Activated CD4-positive, alpha-beta T cell treated with anti-CD3 and anti-CD28 coated beads, Interleukin-2, amount 50 U/mL, for 4 hours (primary cell): ENCODE results near the gene SH2D3A.
"Not testable (repeated sequence)": the region's sequence is repeated elsewhere in the genome, so short reads cannot be mapped to it uniquely, and the experiment has no call there.

Experiments used
- DNase-seq, 2 experiments: peaks; one replicate each; pipeline ENCODE4 v3.0.0-alpha.2; 2020

SH2D3A gene

DNA sequence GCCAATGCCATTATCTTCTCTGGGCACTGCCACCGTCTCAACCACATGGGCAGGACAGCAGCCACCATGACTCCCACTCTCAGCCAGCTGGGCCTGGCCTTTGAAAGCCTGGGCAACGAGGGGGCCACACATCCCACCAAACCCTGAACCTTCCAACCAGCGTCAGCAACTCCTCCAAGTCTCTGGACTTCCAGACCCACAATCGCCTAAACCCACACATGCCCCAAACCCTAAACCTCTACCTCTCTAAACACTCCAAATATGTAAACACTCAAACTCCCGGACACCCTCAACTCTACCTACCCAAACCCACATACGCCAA is 47.7 kb downstream of the SH2D3A start:
- DNase-seq = no peak

GRCh38 chr19:6718741-6719539 is 48.3 kb downstream of the SH2D3A start:
- DNase-seq = no peak

- DNase-seq = no peak
Observed at GRCh38 chr19:6718111-6718740, 49.0 kb downstream of the SH2D3A start.

GRCh38 chr19:6717441-6717971 is 49.7 kb downstream of the SH2D3A start:
- DNase-seq = no peak

GRCh38 chr19:6717036-6717435 is 50.2 kb downstream of the SH2D3A start:
- no peak for DNase-seq

GRCh38 chr19:6716610-6716970 is 50.6 kb downstream of the SH2D3A start:
- no peak for DNase-seq

DNA sequence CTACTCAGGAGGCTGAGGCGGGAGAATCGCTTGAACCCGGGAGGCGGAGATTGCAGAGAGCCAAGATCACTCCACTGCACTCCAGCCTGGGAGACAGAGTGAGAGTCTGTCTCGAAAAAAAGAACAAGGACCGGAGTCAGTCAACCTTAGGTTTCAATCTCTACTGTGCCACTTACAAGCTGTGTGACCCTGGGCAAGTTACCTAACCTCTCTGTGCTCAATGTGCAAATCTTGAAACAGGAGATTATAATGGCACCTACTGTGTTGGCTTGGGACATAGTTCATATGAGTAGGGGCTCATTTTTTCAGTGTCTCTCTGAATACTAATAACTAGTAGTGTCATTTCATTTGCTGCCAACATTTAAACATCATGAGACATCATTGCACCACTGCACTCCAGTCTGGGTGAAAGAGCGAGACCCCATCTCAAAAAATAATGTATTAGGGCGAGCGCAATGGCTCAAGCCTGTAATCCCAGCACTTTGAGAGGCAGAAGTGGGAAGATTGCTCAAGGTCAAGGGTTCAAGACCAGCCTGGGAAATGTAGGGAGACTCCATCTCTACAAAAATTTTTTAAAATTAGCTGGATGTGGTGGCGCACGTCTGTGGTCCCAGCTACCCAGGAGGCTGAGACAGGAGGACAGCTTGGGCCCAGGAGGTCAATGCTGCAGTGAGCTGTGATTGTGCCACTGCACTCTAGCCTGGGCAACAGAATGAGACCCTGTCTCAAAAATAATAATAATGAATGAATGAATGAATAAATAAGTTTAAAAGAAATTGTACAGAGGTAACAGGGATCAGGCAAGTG is 52.3 kb downstream of the SH2D3A start:
- no peak for DNase-seq

DNA sequence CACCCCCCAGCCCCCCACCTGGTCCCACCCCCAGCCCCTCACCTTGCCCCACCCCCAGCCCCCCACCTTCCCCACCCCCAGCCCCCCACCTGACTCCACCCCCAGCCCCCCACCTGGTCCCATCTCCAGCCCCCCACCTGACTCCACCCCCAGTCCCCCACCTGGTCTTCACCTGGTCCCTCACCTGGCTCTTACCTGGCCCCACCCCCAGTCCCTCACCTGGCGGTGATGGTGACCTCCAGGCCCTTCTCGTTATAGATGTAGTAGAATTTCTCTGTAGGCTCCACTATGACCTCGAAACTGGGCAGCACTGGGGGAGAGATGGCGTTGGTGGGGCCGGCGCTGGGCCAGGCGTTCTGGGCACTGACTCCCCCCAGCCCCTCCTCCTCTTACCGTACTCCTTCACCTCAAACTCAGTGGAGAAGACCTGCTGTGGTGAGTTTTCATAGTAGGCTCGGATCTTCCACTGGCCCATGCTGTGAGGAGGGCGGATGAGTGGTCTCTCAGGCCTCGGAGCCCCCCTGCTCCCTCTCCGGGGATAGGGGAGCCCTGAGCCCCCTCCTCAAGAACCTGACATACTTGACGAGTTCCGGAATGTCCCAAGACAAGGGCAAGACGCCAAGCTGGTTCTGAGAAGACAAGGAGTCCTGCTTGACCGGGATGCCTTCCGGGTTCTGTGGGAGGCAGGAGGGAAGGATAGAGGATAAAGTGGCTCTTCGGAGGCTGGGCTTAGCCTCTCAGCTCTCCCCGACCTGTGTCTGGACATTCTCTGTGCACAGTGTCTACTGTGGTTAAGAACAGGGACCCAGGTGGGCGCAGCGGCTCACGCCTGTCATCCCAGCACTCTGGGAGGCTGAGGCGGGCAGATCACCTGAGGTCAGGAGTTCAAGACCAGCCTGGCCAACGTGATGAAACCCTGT is 53.2 kb downstream of the SH2D3A start:
- DNase-seq = no peak

GRCh38 chr19:6712692-6713670 is 54.3 kb downstream of the SH2D3A start:
- no peak for DNase-seq

GRCh38 chr19:6712231-6712630 is 55.0 kb downstream of the SH2D3A start:
- no peak for DNase-seq

DNA sequence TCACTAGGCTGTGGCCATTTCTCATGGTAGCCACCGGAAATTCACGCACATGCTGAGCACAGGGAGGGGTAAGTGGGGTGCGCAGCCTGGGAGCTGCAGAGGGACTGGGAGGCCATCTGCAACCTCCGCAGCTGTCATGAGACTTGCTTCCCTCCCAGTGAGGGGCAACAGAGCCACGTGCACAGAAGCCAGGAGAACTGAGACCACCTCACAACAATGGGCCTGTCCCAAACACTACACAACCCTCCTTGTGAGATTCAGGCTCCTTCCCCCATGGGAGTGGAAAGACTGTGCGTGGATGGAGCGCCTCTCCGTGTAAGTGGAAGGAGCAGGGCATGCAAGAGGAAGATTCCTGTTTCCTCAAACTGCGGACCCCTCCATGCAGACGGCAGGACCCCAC is 55.6 kb downstream of the SH2D3A start:
- DNase-seq = no peak

DNA sequence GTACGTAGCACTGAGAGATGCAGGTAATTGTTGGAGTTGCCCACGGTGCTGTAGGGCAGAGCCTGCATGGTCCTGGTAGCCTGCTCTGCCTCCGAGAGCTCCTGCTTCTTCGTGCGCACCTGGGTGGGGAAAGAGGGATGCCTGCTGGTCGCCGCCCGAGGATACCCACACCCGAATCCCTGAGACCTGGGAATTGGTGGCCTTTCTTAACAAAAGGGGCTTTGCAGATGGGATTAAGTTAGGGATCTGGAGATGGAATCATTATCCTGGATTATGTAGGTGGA is 56.2 kb downstream of the SH2D3A start:
- DNase-seq = no peak

GRCh38 chr19:6710273-6711077 is 56.8 kb downstream of the SH2D3A start:
- DNase-seq = no peak

DNA sequence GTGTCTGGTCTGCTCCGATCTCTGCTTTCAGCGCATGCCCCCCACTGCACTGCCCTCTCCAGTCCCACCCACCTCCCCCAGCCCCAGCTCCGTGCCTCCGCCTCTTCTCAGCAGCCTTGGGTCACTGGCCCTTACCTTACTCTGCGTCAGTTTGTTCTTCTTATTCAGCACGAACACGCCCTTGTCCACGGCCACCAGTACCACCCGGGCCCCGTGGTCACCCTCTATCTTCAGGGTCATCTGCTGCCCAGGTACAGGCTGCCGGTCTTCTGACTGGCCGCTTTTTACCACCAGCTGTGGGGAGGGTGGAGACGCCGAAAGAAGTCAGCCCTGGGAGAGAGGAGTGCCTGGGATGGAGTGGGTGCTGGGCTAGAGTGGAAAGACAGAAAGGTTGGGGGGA is 57.7 kb downstream of the SH2D3A start:
- DNase-seq = no peak

GRCh38 chr19:6708913-6709312 is 58.3 kb downstream of the SH2D3A start:
- not testable (repeated sequence) for DNase-seq

DNA sequence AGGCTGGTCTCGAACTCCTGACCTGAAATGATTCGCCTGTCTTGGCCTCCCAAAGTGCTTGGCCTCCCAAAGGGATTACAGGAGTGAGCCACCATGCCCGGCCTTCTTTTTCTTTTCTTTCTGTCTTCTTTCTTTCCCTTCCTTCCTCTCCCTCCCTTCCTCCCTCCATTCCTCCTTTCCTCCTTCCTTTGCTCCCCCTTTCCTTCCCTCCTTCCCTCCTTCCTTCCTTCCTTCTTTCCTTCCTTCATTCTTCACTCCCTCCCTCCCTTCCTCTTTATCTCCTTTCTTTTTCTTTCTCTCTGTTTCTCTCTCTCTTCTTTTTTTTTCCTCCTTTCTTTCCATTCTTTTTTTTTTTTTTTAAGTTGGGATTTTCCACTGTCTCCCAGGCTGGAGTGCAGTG is 58.9 kb downstream of the SH2D3A start:
- no peak for DNase-seq

- DNase-seq = no peak
Observed at GRCh38 chr19:6707658-6708018, 59.6 kb downstream of the SH2D3A start.

- DNase-seq = no peak
Observed at GRCh38 chr19:6707011-6707657, 60.1 kb downstream of the SH2D3A start.

- DNase-seq = no peak
Observed at GRCh38 chr19:6706633-6706958, 60.6 kb downstream of the SH2D3A start.

DNA sequence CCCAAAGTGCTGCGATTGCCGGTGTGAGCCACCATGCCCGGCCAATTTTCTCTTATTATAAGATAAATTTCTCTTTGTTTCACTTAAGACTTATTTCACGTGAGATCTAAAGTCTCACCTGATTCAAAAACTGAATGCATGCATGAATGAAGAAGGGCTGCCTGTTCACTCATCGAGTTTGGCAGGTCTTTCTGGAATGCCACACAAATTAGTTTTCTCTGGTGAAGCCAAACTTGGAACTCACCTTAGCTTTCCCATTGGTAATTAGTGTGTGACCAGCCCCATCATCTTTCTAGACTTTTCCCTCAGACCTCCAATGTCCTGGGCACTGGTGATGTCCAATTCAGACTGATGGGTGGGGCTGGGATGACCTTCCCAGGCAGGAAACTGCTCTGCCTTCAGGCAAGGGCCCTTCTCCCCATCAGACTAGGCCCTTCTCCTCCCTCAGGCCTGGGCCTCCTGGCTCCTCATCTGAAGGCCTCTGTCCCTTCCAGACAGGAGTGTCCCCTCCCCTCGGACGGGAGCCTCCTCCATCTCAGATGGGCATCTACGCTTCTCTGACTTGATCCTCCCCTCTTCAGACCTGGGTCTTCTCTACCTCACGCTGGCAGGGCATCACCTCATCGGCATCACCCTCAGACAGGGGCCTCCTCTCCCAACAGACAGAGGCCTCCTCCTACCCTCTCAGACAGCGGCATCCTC is 61.2 kb downstream of the SH2D3A start:
- DNase-seq = no peak
